Adrenal gland (tissue), 5 donors: ENCODE measurements around the gene CR1L.

Experiments used
- CTCF ChIP-seq, 6 experiments: fragments of 450-650 bp in 4 of 6; fragments of 200-600 bp in 2 of 6; sonication (generic) in 1 of 6; IDR thresholded peaks; 1 replicate in 5 of 6; 2 replicates in 1 of 6; pipeline versions ENCODE4 v1.5.1 to v1.8.0; 2016 to 2021; ENCODE audit warnings: antibody characterized with exemption in 6 of 6, mild to moderate bottlenecking in 2 of 6, moderate library complexity in 1 of 6
- POLR2A ChIP-seq, 2 donors: fragments of 450-650 bp; IDR thresholded peaks; one replicate each; pipeline ENCODE4 v1.6.1; 2017; ENCODE audit warnings: antibody characterized with exemption in 2 of 2, mild to moderate bottlenecking in 2 of 2, moderate library complexity in 1 of 2
- donor health status: DM: no; HTN: no; CAD: no.

GRCh38 chr1:207748737-207749528, 104.0 kb downstream of the CR1L start:
- TF ChIP-seq CTCF (IDR thresholded peaks at IDR 0.05) (no peak), POLR2A (IDR thresholded peaks at IDR 0.05) (no peak)
